ENCODE measurements around the gene SMCR8. TPM values are rescaled to one million over a fixed set of nuclear protein-coding genes. Genes with fewer than 3 reads are reported as not detected.
"Not testable (repeated sequence)": the region's sequence is repeated elsewhere in the genome, so short reads cannot be mapped to it uniquely, and the experiment has no call there.

Gene SMCR8
- total RNA-seq, 1 experiment from 2014 or later = 12.7 TPM

GRCh38 chr17:18280766-18281371 lies 34.2 kb upstream of the SMCR8 start:
- H3K27ac ChIP-seq (ENCODE audit: low read length) = no peak overlapping the region
- no peaks in the 10 kb centered on the region for H3K4me1 ChIP-seq (ENCODE audit: low read length)
- no peak overlapping the region for H3K9ac ChIP-seq (ENCODE audit: low read length)
- no peak overlapping the region for H3K4me3 ChIP-seq (ENCODE audit: low read length)
- H3K27me3 ChIP-seq (ENCODE audit: low read length) = no peaks in the 10 kb centered on the region
- no peak for DNase-seq
- no peaks in the 10 kb centered on the region for H3K79me2 ChIP-seq (ENCODE audit: low read length)
- no peaks in the 10 kb centered on the region for H4K20me1 ChIP-seq (ENCODE audit: insufficient read depth, low read depth, low read length)
- H2AFZ ChIP-seq (ENCODE audit: low read length) = no peak overlapping the region
- H3K9me2 ChIP-seq (replicated peaks; ENCODE audit: insufficient read depth, low read length) = no peaks in the 10 kb centered on the region
- peaks cover 41% of the 10 kb centered on the region for H3K36me3 ChIP-seq (ENCODE audit: insufficient read depth, low read length)
- no peak overlapping the region for H3K4me2 ChIP-seq (ENCODE audit: low read depth, low read length, poor library complexity, severe bottlenecking)
- no peaks in the 10 kb centered on the region for H3K9me3 ChIP-seq (ENCODE audit: low read length)

- H3K9me2 ChIP-seq (replicated peaks; ENCODE audit: insufficient read depth, low read length) = no peaks in the 10 kb centered on the region
- no peak overlapping the region for H3K4me2 ChIP-seq (ENCODE audit: low read depth, low read length, poor library complexity, severe bottlenecking)
- no peaks in the 10 kb centered on the region for H3K9me3 ChIP-seq (ENCODE audit: low read length)
- no peak overlapping the region for H3K27ac ChIP-seq (ENCODE audit: low read length)
- no peak overlapping the region for H3K9ac ChIP-seq (ENCODE audit: low read length)
- no peak overlapping the region for H2AFZ ChIP-seq (ENCODE audit: low read length)
- no peaks in the 10 kb centered on the region for H3K4me1 ChIP-seq (ENCODE audit: low read length)
- H3K4me3 ChIP-seq (ENCODE audit: low read length) = no peak overlapping the region
- H4K20me1 ChIP-seq (ENCODE audit: insufficient read depth, low read depth, low read length) = no peaks in the 10 kb centered on the region
- peaks cover 36% of the 10 kb centered on the region for H3K36me3 ChIP-seq (ENCODE audit: insufficient read depth, low read length)
- no peak for DNase-seq
- no peaks in the 10 kb centered on the region for H3K27me3 ChIP-seq (ENCODE audit: low read length)
- no peaks in the 10 kb centered on the region for H3K79me2 ChIP-seq (ENCODE audit: low read length)
Measured at GRCh38 chr17:18281788-18282187, 33.3 kb upstream of the SMCR8 start.

GRCh38 chr17:18285296-18285695 lies 29.8 kb upstream of the SMCR8 start:
- Histone ChIP-seq H3K27me3 (ENCODE audit: low read length) (no peaks in the 10 kb centered on the region), H3K9me2 (replicated peaks; ENCODE audit: insufficient read depth, low read length) (no peaks in the 10 kb centered on the region), H3K36me3 (ENCODE audit: insufficient read depth, low read length) (peaks cover 42% of the 10 kb centered on the region), H3K4me2 (ENCODE audit: low read depth, low read length, poor library complexity, severe bottlenecking) (no peak overlapping the region), H3K27ac (ENCODE audit: low read length) (no peak overlapping the region), H3K9me3 (ENCODE audit: low read length) (no peaks in the 10 kb centered on the region), H2AFZ (ENCODE audit: low read length) (no peak overlapping the region), H3K4me1 (ENCODE audit: low read length) (no peaks in the 10 kb centered on the region), H3K4me3 (ENCODE audit: low read length) (no peak overlapping the region), H3K79me2 (ENCODE audit: low read length) (no peaks in the 10 kb centered on the region), H4K20me1 (ENCODE audit: insufficient read depth, low read depth, low read length) (no peaks in the 10 kb centered on the region), H3K9ac (ENCODE audit: low read length) (no peak overlapping the region)
- DNase-seq = no peak

- Histone ChIP-seq H3K9me3 (ENCODE audit: low read length) (no peaks in the 10 kb centered on the region), H4K20me1 (ENCODE audit: insufficient read depth, low read depth, low read length) (no peaks in the 10 kb centered on the region), H3K4me3 (ENCODE audit: low read length) (no peak overlapping the region), H3K4me2 (ENCODE audit: low read depth, low read length, poor library complexity, severe bottlenecking) (no peak overlapping the region), H3K79me2 (ENCODE audit: low read length) (no peaks in the 10 kb centered on the region), H3K27me3 (ENCODE audit: low read length) (no peaks in the 10 kb centered on the region), H3K27ac (ENCODE audit: low read length) (no peak overlapping the region), H3K9ac (ENCODE audit: low read length) (no peak overlapping the region), H3K9me2 (replicated peaks; ENCODE audit: insufficient read depth, low read length) (no peaks in the 10 kb centered on the region), H3K4me1 (ENCODE audit: low read length) (no peaks in the 10 kb centered on the region), H2AFZ (ENCODE audit: low read length) (no peak overlapping the region), H3K36me3 (ENCODE audit: insufficient read depth, low read length) (peaks cover 38% of the 10 kb centered on the region)
- DNase-seq = no peak
Measured at GRCh38 chr17:18291718-18292540, 23.2 kb upstream of the SMCR8 start.

GRCh38 chr17:18298061-18298460 lies 17.0 kb upstream of the SMCR8 start:
- not testable (repeated sequence) for H3K27ac ChIP-seq (ENCODE audit: low read length); H4K20me1 ChIP-seq (ENCODE audit: insufficient read depth, low read depth, low read length); DNase-seq; H3K27me3 ChIP-seq (ENCODE audit: low read length); H3K9me2 ChIP-seq (replicated peaks; ENCODE audit: insufficient read depth, low read length); H3K4me3 ChIP-seq (ENCODE audit: low read length); H3K4me2 ChIP-seq (ENCODE audit: low read depth, low read length, poor library complexity, severe bottlenecking); H3K4me1 ChIP-seq (ENCODE audit: low read length); H2AFZ ChIP-seq (ENCODE audit: low read length); H3K9ac ChIP-seq (ENCODE audit: low read length); H3K9me3 ChIP-seq (ENCODE audit: low read length); H3K79me2 ChIP-seq (ENCODE audit: low read length)
- H3K36me3 ChIP-seq (ENCODE audit: insufficient read depth, low read length) = peaks cover 40% of the 10 kb centered on the region; the same call in 1 of the 2 replicates

- H3K4me1 ChIP-seq (ENCODE audit: low read length) = no peaks in the 10 kb centered on the region; the same call in 1 of the 2 replicates
- H3K79me2 ChIP-seq (ENCODE audit: low read length) = peaks cover 9% of the 10 kb centered on the region; the same call in 1 of the 2 replicates
- peaks cover 44% of the 10 kb centered on the region; the same call in 1 of the 2 replicates for H3K36me3 ChIP-seq (ENCODE audit: insufficient read depth, low read length)
- H3K9ac ChIP-seq (ENCODE audit: low read length) = no peak overlapping the region
- H3K9me2 ChIP-seq (replicated peaks; ENCODE audit: insufficient read depth, low read length) = no peaks in the 10 kb centered on the region
- H2AFZ ChIP-seq (ENCODE audit: low read length) = no peak overlapping the region
- H4K20me1 ChIP-seq (ENCODE audit: insufficient read depth, low read depth, low read length) = no peaks in the 10 kb centered on the region
- no peak for DNase-seq
- no peak overlapping the region for H3K4me2 ChIP-seq (ENCODE audit: low read depth, low read length, poor library complexity, severe bottlenecking)
- H3K27ac ChIP-seq (ENCODE audit: low read length) = no peak overlapping the region
- no peaks in the 10 kb centered on the region for H3K9me3 ChIP-seq (ENCODE audit: low read length)
- no peaks in the 10 kb centered on the region for H3K27me3 ChIP-seq (ENCODE audit: low read length)
- H3K4me3 ChIP-seq (ENCODE audit: low read length) = no peak overlapping the region
Measured at GRCh38 chr17:18300725-18301480, 14.2 kb upstream of the SMCR8 start.

- H3K4me1 ChIP-seq (ENCODE audit: low read length); H3K27ac ChIP-seq (ENCODE audit: low read length); H2AFZ ChIP-seq (ENCODE audit: low read length); H3K4me3 ChIP-seq (ENCODE audit: low read length); H3K9me2 ChIP-seq (replicated peaks; ENCODE audit: insufficient read depth, low read length); H3K9ac ChIP-seq (ENCODE audit: low read length); H3K9me3 ChIP-seq (ENCODE audit: low read length); H3K27me3 ChIP-seq (ENCODE audit: low read length); H4K20me1 ChIP-seq (ENCODE audit: insufficient read depth, low read depth, low read length); H3K4me2 ChIP-seq (ENCODE audit: low read depth, low read length, poor library complexity, severe bottlenecking); DNase-seq: not testable (repeated sequence)
- peaks cover 10% of the 10 kb centered on the region for H3K79me2 ChIP-seq (ENCODE audit: low read length)
- peaks cover 49% of the 10 kb centered on the region for H3K36me3 ChIP-seq (ENCODE audit: insufficient read depth, low read length)
Measured at GRCh38 chr17:18303206-18303605, 11.9 kb upstream of the SMCR8 start.

GRCh38 chr17:18309202-18309601 lies 5.9 kb upstream of the SMCR8 start:
- no peaks in the 10 kb centered on the region for H3K27me3 ChIP-seq (ENCODE audit: low read length)
- no peak overlapping the region for H3K9ac ChIP-seq (ENCODE audit: low read length)
- peaks cover 60% of the 10 kb centered on the region for H3K79me2 ChIP-seq (ENCODE audit: low read length)
- H3K9me2 ChIP-seq (replicated peaks; ENCODE audit: insufficient read depth, low read length) = no peaks in the 10 kb centered on the region
- H3K4me2 ChIP-seq (ENCODE audit: low read depth, low read length, poor library complexity, severe bottlenecking) = no peak overlapping the region
- no peak overlapping the region for H3K4me3 ChIP-seq (ENCODE audit: low read length)
- H3K4me1 ChIP-seq (ENCODE audit: low read length) = peaks cover 13% of the 10 kb centered on the region
- peaks cover 51% of the 10 kb centered on the region for H3K36me3 ChIP-seq (ENCODE audit: insufficient read depth, low read length)
- H3K27ac ChIP-seq (ENCODE audit: low read length) = no peak overlapping the region
- H4K20me1 ChIP-seq (ENCODE audit: insufficient read depth, low read depth, low read length) = peaks cover 13% of the 10 kb centered on the region
- DNase-seq = no peak
- no peaks in the 10 kb centered on the region for H3K9me3 ChIP-seq (ENCODE audit: low read length)
- no peak overlapping the region for H2AFZ ChIP-seq (ENCODE audit: low read length)

All from Karpas-422 (cell line).